NCI-H510A treated with DMSO at 0.1 percent for 48 hours (cell line): ENCODE results near the gene SETSIP.
"Not testable (repeated sequence)": the region's sequence is repeated elsewhere in the genome, so short reads cannot be mapped to it uniquely, and the experiment has no call there.

Experiments
- DNase-seq: peaks from one replicate; lab custom pipeline; 2025; lab: John Stamatoyannopoulos, UW

Gene SETSIP, protein sequence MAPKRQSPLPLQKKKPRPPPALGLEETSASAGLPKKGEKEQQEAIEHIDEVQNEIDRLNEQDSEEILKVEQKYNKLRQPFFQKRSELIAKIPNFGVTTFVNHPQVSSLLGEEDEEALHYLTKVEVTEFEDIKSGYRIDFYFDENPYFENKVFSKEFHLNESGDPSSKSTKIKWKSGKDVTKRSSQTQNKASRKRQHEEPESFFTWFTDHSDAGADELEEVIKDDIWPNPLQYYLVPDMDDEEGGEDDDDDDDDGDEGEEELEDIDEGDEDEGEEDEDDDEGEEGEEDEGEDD

GRCh38 chr1:92075311-92075710 is at the start of gene SETSIP:
SETSIP (minus strand) TSS chr1:92075411; CDS start chr1:92075411, 0 bp downstream.
- DNase-seq = no peak

- DNase-seq = no peak
Observed at GRCh38 chr1:92123868-92124267, 48.7 kb upstream of the SETSIP start.

- no peak for DNase-seq
Observed at GRCh38 chr1:92118826-92119225, 43.6 kb upstream of the SETSIP start.

DNA sequence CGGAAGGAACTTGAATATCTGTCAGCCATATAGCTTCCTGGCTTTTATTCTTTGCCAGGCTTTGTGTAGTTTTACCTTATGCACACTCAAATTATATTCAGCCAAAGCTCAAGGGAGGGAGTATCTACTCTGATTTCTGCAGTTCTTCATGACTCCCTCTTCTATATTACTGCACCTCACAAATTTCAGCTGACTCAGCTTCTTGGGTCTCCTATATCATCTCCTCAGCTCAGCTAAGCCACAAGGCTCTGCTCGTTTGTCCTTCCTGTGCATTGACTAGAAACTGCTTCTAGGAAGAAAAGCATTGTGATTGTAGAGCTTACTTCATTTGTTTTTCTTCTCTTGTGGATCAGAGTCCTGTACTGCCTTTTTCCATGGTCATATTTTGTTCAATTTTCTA is 42.3 kb upstream of the SETSIP start:
- DNase-seq = no peak

DNA sequence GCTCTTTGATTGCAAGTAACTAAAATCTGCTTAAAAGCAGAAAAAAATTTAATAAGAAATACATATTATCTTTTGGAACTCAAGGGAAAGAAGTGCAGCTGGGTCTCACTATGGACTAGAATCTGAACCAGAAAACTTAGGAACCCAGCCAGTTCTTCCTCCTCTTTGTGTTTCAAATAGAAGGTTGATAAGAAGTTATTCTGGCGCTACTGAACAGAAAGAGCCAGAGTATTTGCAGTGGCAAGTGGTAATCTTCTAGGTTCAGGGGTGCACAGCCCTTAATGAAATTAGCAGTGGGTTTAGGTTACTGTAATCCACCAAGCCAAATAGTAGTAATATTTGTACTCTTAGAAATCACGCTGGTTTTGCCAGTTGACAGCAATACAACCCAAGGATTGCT is 33.4 kb upstream of the SETSIP start:
- no peak for DNase-seq

GRCh38 chr1:92105546-92106081 is 30.4 kb upstream of the SETSIP start:
- DNase-seq = no peak

DNA sequence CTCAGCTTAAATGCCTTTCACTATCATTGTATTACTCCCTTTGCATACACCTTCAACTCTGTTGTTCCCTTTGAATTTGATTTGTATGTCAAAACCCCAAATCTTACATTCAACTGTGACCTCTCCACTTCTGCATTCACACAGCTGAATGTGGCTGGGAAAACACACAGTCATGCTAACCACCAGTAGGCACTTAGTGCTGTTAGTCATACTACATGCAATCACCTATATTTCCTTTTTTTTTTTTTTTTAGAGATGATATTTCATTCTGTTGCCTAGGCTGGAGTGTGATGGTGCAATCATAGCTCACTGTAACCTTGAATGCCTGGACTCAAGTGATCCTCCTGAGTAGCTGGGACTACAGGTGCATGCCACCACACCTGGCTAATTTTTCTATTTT is 21.1 kb upstream of the SETSIP start:
- no peak for DNase-seq

DNA sequence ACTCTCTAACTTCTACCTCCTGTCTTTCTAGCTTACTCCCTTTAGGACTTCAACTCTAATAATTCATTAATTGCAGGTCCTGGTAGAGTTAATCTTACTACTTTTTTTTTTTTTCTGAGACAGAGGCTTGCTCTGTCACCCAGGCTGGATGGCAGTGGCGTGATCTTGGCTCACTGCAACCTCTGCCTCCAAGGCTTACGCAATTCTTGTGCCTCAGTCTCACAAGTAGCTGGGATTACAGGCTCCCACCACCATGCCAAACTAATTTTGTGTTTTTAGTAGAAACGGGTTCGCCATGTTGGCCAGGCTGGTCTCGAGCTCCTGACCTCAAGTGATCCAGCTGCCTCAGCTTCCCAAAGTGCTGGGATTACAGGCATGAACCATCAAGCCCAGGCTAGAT is 20.7 kb upstream of the SETSIP start:
- DNase-seq = no peak

DNA sequence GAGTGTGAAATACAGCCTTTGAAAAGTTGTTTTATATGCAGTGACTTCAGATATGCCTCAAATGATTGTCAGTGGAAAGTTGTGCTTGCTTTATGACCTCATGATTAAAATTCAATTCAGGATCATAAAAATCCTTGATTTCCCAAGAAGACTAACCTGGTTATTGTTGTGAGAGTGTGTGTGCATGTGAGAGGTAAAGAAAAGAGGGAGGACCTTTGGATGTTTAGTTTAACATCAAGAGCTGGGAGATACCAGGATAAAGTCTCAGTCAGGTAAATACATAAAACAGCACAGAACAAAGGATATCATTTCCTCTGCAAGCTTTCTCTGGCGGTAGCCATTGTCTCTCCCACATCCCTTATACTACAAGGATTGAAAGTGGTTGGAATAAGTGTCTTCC is 19.4 kb upstream of the SETSIP start:
- no peak for DNase-seq

DNA sequence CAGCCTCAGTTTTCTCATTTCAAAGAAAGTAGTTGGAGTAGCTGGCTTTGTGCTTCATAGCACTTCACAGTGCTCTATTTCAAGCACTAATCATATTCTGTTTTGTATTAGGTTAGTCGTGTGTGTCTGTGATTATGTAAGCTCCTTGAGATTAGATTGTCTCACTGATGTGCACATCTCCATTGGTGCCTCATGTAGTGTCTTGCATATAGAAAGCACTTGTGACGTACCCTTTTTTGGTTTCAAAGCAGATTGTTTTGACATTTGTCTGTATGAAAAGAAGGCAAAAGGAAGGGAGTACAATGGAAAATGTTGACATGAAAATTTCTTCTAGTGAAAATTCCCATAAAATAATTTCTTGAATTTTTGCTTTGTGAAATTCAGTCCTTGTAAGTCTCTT is 18.9 kb upstream of the SETSIP start:
- DNase-seq = no peak

DNA sequence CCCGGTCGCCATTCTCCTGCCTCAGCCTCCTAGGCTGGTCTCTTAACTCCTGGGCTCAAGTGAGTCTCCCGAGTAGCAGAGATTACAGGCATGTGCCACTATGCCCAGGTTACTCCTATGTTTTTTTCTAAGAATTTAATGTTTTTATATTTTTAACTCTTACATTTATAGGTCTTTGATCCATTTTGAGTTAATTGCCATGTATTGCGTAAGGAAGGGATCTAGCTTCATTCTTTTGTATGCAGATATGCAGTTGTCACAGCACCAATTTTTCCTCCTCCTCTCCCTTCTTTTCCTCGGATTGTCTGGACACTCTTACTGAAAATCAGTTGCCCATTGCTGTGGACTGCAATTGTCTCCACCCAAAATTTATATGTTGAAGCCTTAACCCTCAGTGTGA is 16.4 kb upstream of the SETSIP start:
- DNase-seq = no peak

GRCh38 chr1:92087542-92087941 is 12.3 kb upstream of the SETSIP start:
- no peak for DNase-seq

GRCh38 chr1:92085727-92086126 is 10.5 kb upstream of the SETSIP start:
- no peak for DNase-seq

- no peak for DNase-seq
Observed at GRCh38 chr1:92084651-92085050, 9.4 kb upstream of the SETSIP start.

- peak; percentile 56 for DNase-seq
Observed at GRCh38 chr1:92081031-92081430, 5.8 kb upstream of the SETSIP start.

DNA sequence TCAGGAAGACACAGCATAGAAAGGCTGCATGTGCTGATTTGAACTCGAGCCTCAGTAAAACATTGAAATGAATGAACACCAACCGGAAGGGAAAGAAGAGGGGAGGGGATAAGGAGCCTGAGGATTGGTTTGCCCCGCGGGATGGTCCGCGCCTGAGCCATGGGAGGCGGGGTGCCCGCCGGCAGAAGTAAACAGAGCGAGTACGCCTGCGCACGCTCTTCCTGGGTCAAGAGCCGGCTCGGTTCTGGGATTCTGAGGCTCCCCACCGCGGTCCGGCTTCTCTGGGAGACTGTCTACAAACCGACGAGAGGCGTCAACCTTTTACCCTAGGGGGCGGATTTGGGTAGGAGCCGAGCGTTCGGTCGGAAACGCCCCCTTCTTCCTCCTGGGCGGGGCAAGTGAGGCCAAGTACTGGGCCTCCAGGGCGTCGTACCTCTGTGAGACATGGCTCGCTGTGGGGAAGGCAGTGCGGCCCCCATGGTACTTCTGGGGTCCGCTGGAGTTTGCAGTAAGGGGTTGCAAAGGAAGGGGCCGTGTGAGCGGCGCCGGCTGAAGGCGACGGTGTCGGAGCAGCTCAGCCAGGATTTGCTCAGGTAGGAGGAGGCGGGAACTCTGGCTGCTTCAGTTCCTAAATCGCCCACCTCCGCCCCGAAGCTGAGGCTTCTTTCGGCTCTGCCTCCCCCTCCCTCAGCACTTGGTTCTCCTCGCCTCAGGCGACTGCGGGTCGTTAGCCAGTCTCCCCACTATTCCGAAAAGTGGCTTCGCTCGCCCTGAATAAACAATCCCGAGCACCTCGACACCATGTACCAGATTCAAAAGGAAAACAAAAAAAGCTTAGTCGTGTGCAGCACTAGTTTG is 5.1 kb upstream of the SETSIP start, which contains the start of gene BTBD8:
TSS of gene BTBD8 (plus strand) at position 218 of the 858 bp plus-strand sequence. CDS start at position 445, 227 bp downstream.
- DNase-seq = peak; percentile 96

- DNase-seq = no peak
Observed at GRCh38 chr1:92079441-92079840, 4.2 kb upstream of the SETSIP start.

- not testable (repeated sequence) for DNase-seq
Observed at GRCh38 chr1:92078077-92078476, 2.9 kb upstream of the SETSIP start.

DNA sequence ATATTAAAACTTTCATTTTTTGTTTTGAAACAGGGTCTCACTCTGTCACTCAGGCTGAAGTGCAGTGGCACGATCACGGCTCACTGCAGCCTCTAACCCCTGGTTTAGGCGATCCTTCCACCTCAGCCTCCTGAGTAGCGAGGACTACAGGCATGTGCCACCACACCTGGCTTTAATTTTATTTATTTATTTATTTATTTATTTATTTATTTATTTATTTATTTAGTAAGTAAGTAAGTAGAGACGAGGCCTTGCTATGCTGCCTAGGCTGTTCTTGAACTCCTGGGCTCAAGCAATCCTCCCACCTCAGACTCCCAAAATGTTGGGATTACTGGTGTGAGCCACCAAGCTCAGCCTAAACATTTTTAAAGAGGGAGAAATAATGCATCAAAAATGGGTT is 1.2 kb upstream of the SETSIP start:
- no peak for DNase-seq

DNA sequence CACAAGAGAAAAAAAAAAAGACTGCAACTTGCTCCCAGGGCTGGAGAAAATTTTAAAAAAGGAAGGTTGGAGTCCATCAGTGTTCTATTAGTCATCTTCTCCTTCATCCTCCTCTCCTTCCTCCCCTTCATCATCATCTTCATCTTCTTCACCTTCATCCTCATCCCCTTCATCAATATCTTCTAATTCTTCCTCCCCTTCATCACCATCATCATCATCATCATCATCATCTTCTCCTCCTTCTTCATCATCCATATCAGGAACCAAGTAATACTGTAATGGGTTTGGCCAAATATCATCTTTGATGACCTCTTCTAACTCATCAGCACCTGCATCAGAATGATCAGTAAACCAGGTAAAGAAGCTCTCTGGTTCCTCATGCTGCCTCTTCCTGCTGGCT is 765 bp downstream of the SETSIP start:
- not testable (repeated sequence) for DNase-seq

DNA sequence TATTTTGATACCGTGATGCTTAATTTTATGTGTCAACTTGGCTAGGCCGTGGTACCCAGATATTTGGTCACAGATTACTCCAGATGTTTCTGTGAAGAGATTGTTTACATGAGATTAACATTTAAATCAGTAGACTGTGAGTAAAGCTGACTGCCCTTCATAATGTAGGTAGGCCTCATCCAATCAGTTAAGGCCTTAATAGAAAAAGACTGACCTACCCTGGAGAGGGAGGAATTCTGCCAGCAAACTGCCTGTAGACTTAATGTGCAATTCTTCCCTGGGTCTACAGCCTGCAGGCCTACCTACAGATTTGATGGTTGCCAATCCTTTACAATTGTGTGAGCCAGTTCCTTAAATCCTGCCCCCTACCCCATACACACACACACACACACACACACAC is 4.3 kb downstream of the SETSIP start:
- no peak for DNase-seq

- DNase-seq = no peak
Observed at GRCh38 chr1:92066321-92066720, 8.9 kb downstream of the SETSIP start.

GRCh38 chr1:92065042-92065441 is 10.2 kb downstream of the SETSIP start:
- DNase-seq = no peak
